CD14-positive monocyte (primary cell): ENCODE results near the gene GMEB2. TPM values are rescaled to one million over a fixed set of nuclear protein-coding genes. Genes with fewer than 3 reads are reported as not detected.

Experiments
- DNase-seq, 3 donors: peaks; one replicate each; pipeline ENCODE4 v3.0.0-alpha.2; 2011 to 2022
- H2AFZ ChIP-seq: 2 replicates; pipeline ENCODE4 v1.6.0; 2012; ENCODE audit warnings: mild to moderate bottlenecking, low read depth, low read length, inconsistent platforms; ENCODE audit not compliant: insufficient read depth, poor library complexity, severe bottlenecking
- H3K27ac ChIP-seq, 2 donors: 1 replicate in 1 of 2; 2 replicates in 1 of 2; pipeline ENCODE4 v1.5.1; 2012 to 2013; ENCODE audit warnings: low read length in 2 of 2, control low read depth in 1 of 2, inconsistent platforms in 1 of 2, low read depth in 1 of 2, mild to moderate bottlenecking in 1 of 2
- H3K27me3 ChIP-seq, 2 donors: one replicate each; pipeline versions ENCODE4 v1.6.0 to v1.6.1; 2011 to 2013; ENCODE audit warnings: low read length in 2 of 2; ENCODE audit not compliant: control insufficient read depth in 2 of 2, insufficient read depth in 2 of 2
- H3K36me3 ChIP-seq, 2 donors: replicated peaks in 1 of 2; 1 replicate in 1 of 2; 2 replicates in 1 of 2; pipeline versions ENCODE4 v1.5.1 to v1.6.1; 2012 to 2013; ENCODE audit warnings: low read length in 2 of 2, control low read depth in 1 of 2, inconsistent platforms in 1 of 2, mild to moderate bottlenecking in 1 of 2; ENCODE audit not compliant: insufficient read depth in 2 of 2, control insufficient read depth in 1 of 2
- H3K4me1 ChIP-seq, 2 donors: 1 replicate in 1 of 2; 2 replicates in 1 of 2; pipeline versions ENCODE4 v1.5.1 to v1.6.1; 2012 to 2013; ENCODE audit warnings: low read length in 2 of 2, control low read depth in 1 of 2, inconsistent platforms in 1 of 2, mild to moderate bottlenecking in 1 of 2, moderate library complexity in 1 of 2; ENCODE audit not compliant: insufficient read depth in 2 of 2, control insufficient read depth in 1 of 2
- H3K4me2 ChIP-seq: replicated peaks from 2 replicates; pipeline ENCODE3; 2012; ENCODE audit warnings: low read length, moderate library complexity, mild to moderate bottlenecking; ENCODE audit not compliant: poor library complexity, severe bottlenecking; ENCODE audit errors: extremely low read depth
- H3K4me3 ChIP-seq, 3 experiments: fragments of 200-600 bp in 1 of 3; sonication (generic) in 1 of 3; replicated peaks in 1 of 3; 1 replicate in 2 of 3; 2 replicates in 1 of 3; pipeline ENCODE4 v1.5.1; 2011 to 2013; ENCODE audit warnings: low read length in 3 of 3, mild to moderate bottlenecking in 3 of 3, control low read depth in 2 of 3, low read depth in 2 of 3, inconsistent platforms in 1 of 3, moderate library complexity in 1 of 3
- H3K79me2 ChIP-seq: 2 replicates; pipeline ENCODE4 v1.6.0; 2012; ENCODE audit warnings: mild to moderate bottlenecking, control low read depth, inconsistent platforms, low read length, moderate library complexity; ENCODE audit not compliant: insufficient read depth
- H3K9ac ChIP-seq: 2 replicates; pipeline ENCODE4 v1.6.0; 2017; ENCODE audit warnings: low read length, mild to moderate bottlenecking; ENCODE audit not compliant: insufficient read depth, poor library complexity, severe bottlenecking
- H3K9me3 ChIP-seq, 2 donors: replicated peaks in 1 of 2; 1 replicate in 1 of 2; 2 replicates in 1 of 2; pipeline versions ENCODE4 v1.5.1 to v1.6.1; 2012 to 2013; ENCODE audit warnings: low read length in 2 of 2, control low read depth in 1 of 2; ENCODE audit not compliant: control insufficient read depth in 1 of 2, insufficient read depth in 1 of 2
- H4K20me1 ChIP-seq: 2 replicates; pipeline ENCODE4 v1.6.0; 2012; ENCODE audit warnings: mild to moderate bottlenecking, low read length, control low read depth, moderate library complexity; ENCODE audit not compliant: insufficient read depth
- H3K27ac Mint-ChIP-seq, 7 donors: one replicate each; pipeline ENCODE4 v1.8.0; 2020; ENCODE audit warnings: mild to moderate bottlenecking in 7 of 7, mixed read lengths in 7 of 7, moderate library complexity in 6 of 7, inconsistent platforms in 2 of 7
- H3K27me3 Mint-ChIP-seq, 3 donors: one replicate each; pipeline ENCODE4 v1.8.0; 2021 to 2022; ENCODE audit warnings: low read depth in 3 of 3, mild to moderate bottlenecking in 3 of 3, mixed read lengths in 3 of 3, moderate library complexity in 3 of 3, inconsistent platforms in 1 of 3
- H3K36me3 Mint-ChIP-seq, 2 donors: one replicate each; pipeline ENCODE4 v1.8.0; 2020; ENCODE audit warnings: mixed read lengths in 2 of 2, inconsistent platforms in 1 of 2, mild to moderate bottlenecking in 1 of 2
- H3K4me1 Mint-ChIP-seq: one replicate; pipeline ENCODE4 v1.8.0; 2020; ENCODE audit warnings: mild to moderate bottlenecking, mixed read lengths
- H3K4me3 Mint-ChIP-seq, 2 donors: one replicate each; pipeline ENCODE4 v1.8.0; 2020; ENCODE audit warnings: mild to moderate bottlenecking in 2 of 2, mixed read lengths in 2 of 2, moderate library complexity in 1 of 2
- H3K9me3 Mint-ChIP-seq, 7 donors: one replicate each; pipeline ENCODE4 v1.8.0; 2020 to 2022; ENCODE audit warnings: mixed read lengths in 7 of 7, mild to moderate bottlenecking in 6 of 7, moderate library complexity in 6 of 7, inconsistent platforms in 2 of 7
- WGBS: methylation state at CpG from one replicate; pipeline ENCODE4 v1.1.5; 2013; ENCODE audit warnings: missing lambda C conversion rate; ENCODE audit not compliant: insufficient coverage; 5-methylcytosine and 5-hydroxymethylcytosine counted together
- intact Hi-C, 2 donors: fragments of 100-400 bp; cut with micrococcal nuclease; formaldehyde crosslinking; loops; one replicate each; pipeline versions ENCODE4 v1.15.0 to v1.15.1; 2023
- polyA plus RNA-seq, 3 donors: library from polyadenylated mRNA; depleted of rRNA in 1 of 3; unstranded in 2 of 3; stranded (reverse) in 1 of 3; fragments of 300-500 nt in 2 of 3; fragments of >200 nt in 1 of 3; fragmentation: Illumina TruSeq in 2 of 3; gene quantifications; 1 replicate in 2 of 3; 2 replicates in 1 of 3; pipeline ENCODE4 v1.2.3, GENCODE V29; 2012 to 2021
- TF ChIP-seq, protein P1 (sequence below): fragments of 200-600 bp; IDR thresholded peaks from one replicate; pipeline ENCODE4 v1.8.0; 2022; ENCODE audit warnings: antibody characterized with exemption, mild to moderate bottlenecking

The GMEB2 gene
- polyA plus RNA-seq, 3 donors: 2.7 to 11.7 (median 3.8) TPM

DNA sequence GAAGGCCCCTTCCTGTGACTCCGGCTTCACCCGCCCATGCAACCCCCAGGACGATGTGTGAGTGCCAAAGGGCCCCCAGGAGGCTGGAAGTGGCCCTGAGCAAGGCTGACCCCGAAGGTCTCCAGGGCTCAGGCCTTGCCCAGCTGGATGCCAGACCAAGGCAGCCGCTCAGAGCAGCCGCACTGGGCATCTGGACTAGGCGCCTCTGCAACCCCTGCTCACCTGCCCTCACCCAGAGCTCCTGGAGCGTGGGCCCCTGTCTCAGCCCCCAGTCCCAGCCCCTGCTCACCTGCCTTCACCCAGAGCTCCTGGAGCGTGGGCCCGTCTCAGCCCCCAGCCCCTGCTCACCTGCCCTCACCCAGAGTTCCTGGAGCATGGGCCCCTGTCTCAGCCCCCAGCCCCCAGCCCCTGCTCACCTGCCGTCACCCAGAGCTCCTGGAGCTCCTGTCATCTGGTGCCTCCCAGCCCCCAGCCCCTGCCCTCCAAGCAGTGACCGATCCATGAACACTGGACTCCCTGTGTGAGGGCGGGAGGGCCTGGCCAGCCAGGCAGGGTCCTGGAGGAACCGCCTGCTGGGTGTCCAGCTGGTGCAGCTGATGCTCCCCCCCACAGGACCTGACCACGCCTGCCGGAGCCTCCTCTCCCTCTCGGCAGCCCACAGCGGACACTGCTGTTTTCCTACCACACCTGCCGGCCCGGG lies 80.5 kb downstream of the GMEB2 start:
- H3K4me1 ChIP-seq: no peaks in the 10 kb centered on the region

DNA sequence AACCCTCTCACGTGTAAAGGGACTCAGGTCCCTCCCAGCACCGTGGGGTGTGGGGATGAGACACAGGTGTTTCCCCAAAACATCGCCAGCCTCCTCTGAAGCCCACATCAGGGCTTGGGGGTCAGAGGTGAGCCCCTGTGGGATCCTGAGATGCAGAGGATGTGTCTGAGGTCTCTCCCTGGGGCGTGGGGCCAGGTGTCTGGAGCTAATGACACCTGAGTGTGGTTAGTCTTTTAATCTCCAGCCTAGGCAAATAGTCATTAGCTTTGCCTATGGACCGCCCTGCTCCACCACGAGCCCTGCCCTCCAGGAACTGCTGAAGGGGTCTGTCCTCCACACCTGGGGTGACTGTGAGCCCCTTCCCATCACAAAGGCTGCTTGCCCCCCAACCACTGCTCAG lies 81.1 kb downstream of the GMEB2 start:
- Histone ChIP-seq H3K79me2 (no peaks in the 10 kb centered on the region), H3K4me1 (no peaks in the 10 kb centered on the region), H4K20me1 (no peaks in the 10 kb centered on the region), H3K27me3 (peaks cover 0 to 39% of the 10 kb centered on the region in 2 donors), H3K27ac (no peak overlapping the region), H3K9ac (no peak overlapping the region), H3K4me2 (no peak overlapping the region), H3K4me3 (no peak overlapping the region), H3K36me3 (no peaks in the 10 kb centered on the region), H3K9me3 (no peaks in the 10 kb centered on the region), H2AFZ (no peak overlapping the region)
- Mint-ChIP-seq H3K4me1 (peaks cover 2% of the 10 kb centered on the region), H3K36me3 (no peaks in the 10 kb centered on the region), H3K4me3 (no peak overlapping the region), H3K27me3 (peaks cover 24 to 69% (median 41%) of the 10 kb centered on the region in 3 donors), H3K9me3 (peaks cover 0 to 3% (median 0%) of the 10 kb centered on the region in 7 donors), H3K27ac (no peak overlapping the region)
- TF ChIP-seq, protein P1, sequence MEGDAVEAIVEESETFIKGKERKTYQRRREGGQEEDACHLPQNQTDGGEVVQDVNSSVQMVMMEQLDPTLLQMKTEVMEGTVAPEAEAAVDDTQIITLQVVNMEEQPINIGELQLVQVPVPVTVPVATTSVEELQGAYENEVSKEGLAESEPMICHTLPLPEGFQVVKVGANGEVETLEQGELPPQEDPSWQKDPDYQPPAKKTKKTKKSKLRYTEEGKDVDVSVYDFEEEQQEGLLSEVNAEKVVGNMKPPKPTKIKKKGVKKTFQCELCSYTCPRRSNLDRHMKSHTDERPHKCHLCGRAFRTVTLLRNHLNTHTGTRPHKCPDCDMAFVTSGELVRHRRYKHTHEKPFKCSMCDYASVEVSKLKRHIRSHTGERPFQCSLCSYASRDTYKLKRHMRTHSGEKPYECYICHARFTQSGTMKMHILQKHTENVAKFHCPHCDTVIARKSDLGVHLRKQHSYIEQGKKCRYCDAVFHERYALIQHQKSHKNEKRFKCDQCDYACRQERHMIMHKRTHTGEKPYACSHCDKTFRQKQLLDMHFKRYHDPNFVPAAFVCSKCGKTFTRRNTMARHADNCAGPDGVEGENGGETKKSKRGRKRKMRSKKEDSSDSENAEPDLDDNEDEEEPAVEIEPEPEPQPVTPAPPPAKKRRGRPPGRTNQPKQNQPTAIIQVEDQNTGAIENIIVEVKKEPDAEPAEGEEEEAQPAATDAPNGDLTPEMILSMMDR: no peak
- 58% methylated on average over 6 of the region's 6 CpGs for WGBS
- DNase-seq: no peak
- intact Hi-C loops: no loop called here

More for the DNA sequence above, 80.5 kb downstream of the GMEB2 start:
- TF ChIP-seq, protein P1: no peak
- no peak for DNase-seq
- no peaks in the 10 kb centered on the region for H3K36me3 Mint-ChIP-seq
- Histone ChIP-seq H3K79me2 (no peaks in the 10 kb centered on the region), H3K9ac (no peak overlapping the region), H3K4me3 (no peak overlapping the region), H3K9me3 (no peaks in the 10 kb centered on the region), H3K27ac (no peak overlapping the region), H3K27me3 (peaks cover 0 to 43% of the 10 kb centered on the region in 2 donors), H3K36me3 (no peaks in the 10 kb centered on the region), H4K20me1 (no peaks in the 10 kb centered on the region), H3K4me2 (no peak overlapping the region), H2AFZ (no peak overlapping the region)
- H3K27me3 Mint-ChIP-seq: peaks cover 26 to 73% (median 44%) of the 10 kb centered on the region in 3 donors
- no peak overlapping the region for H3K27ac Mint-ChIP-seq
- intact Hi-C loops: no loop called here
- WGBS: 93% methylated on average over 19 of the region's 20 CpGs
- peaks cover 2% of the 10 kb centered on the region for H3K4me1 Mint-ChIP-seq
- H3K4me3 Mint-ChIP-seq: peak overlapping the region in 1 of 2 donors; percentile 42
- peaks cover 0 to 3% (median 0%) of the 10 kb centered on the region in 7 donors for H3K9me3 Mint-ChIP-seq
